Medulla oblongata (tissue), 1 donor: ENCODE results near the gene HIPK3.
"Not testable (repeated sequence)": the region's sequence is repeated elsewhere in the genome, so short reads cannot be mapped to it uniquely, and the experiment has no call there.

ENCODE experiments used
- DNase-seq: peaks from one replicate; pipeline ENCODE4 v3.0.0-alpha.2; 2015; ENCODE audit errors: extremely low spot score

Gene HIPK3

GRCh38 chr11:33303541-33303940 is 46.4 kb downstream of the HIPK3 start:
- DNase-seq: no peak

DNA sequence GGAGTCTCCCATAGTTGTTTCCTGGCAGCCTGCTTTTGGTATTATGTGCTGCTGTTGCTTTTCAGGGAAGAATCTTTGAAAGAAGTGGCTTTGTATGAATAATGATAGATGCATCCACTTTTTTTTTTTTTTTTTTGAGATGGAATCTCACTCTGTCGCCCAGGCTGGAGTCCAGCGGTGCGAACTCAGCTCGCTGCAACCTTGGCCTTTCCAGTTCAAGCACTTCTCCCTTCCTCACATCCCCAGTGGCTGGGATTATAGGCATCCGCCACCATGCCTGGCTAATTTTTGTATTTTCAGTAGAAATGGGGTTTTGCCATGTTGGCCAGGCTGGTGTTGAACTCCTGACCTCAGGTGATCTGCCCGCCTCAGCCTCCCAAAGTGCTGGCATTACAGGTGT is 49.6 kb downstream of the HIPK3 start:
- DNase-seq: not testable (repeated sequence)

- DNase-seq: no peak
Observed at GRCh38 chr11:33307984-33308383, 50.8 kb downstream of the HIPK3 start.

GRCh38 chr11:33309118-33309517 is 51.9 kb downstream of the HIPK3 start:
- no peak for DNase-seq

DNA sequence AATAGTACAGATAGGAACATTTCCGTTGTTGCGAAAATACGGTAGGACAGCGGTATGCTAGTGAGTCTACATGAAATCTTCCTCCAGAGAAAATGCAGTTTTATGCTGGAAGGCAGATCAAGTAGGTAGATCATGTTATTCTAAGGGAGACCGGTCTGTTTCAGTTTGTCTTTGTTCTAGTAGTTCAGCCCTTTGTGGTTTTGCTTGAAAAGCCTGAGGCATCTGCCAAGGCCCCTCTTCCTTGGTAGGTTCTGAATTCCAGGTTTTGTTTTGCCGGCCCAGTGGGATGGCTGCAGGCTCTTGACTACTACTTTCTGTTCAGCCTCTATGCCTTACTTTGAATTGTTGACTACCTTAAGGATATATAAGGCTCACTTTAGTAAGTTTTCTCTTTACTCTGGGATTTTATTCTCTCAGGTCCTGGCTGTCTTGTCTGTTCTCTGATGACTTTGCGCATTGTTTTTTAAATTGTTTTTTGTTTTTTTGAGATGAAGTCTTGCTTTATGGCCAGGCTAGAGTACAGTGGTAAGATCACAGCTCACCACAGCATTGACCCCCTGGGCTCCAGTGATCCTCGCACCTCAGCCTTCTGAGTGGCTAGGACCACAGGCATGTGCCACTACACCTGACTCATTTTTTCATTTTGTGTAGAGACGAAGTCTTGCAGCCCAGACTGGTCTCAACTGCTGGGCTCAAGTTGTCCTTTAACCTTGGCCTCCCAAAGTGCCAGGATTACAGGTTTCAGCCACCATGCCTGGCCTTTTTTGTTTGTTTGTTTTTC is 53.7 kb downstream of the HIPK3 start:
- peak; percentile 21 for DNase-seq

GRCh38 chr11:33311680-33312079 is 54.5 kb downstream of the HIPK3 start:
- DNase-seq: no peak

DNA sequence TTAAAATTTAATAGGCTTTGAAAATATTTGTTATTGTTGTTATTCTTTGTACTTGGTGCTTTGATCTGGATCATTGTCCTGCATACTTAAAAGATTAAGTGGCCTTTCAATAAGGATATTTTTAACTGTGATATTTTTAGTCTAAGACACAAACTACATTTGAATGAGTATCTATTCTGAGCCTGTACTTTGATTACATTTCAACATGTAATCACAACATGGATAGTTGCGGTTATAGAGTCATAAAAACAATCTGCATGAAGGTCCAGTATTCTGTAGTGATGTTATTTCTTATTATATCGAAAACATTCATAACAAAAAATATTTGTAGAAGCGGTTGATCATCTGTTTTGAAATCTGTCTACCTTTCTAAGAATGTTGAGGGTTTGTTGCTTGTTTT is 58.6 kb downstream of the HIPK3 start:
- DNase-seq: no peak

- DNase-seq: no peak
Observed at GRCh38 chr11:33317662-33318061, 60.5 kb downstream of the HIPK3 start.

DNA sequence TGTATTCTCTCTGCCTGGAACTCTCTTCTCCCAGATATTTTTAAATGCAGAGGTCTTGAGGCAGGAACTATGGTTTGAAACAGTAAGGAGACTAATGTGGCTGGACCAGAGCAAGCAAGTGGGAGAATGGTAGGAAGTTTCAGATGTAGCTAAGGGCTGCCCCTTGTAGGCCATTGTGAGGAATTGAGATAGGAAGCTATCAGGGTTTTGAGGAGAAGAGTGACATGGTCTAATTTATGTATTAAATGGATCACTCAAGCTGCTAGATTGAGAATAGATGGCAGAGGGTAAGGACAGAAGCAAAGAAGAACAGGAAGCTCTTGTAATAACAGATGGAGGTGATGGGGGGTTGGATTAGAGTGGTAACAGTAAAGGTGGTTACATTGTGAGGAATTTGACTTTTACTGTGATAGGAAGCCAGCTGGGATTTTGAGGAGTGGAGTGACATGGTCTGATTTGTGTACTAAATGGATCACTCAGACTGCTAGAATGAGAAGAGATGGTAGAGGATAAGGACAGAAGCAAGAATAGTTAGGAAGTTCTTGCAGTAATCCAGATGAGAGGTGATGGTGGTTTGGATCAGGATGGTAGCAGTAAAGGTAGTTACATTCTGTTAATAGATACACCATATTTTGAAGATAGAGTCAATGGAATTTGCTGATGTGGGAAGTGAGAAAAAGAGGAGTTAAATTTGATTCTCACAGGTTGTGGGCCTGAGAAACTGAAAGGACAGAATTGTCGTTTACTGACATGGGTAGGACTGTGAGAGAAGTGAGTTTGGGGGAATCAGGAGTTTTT is 63.0 kb downstream of the HIPK3 start:
- DNase-seq: no peak

GRCh38 chr11:33320814-33321330 is 63.7 kb downstream of the HIPK3 start:
- no peak for DNase-seq

DNA sequence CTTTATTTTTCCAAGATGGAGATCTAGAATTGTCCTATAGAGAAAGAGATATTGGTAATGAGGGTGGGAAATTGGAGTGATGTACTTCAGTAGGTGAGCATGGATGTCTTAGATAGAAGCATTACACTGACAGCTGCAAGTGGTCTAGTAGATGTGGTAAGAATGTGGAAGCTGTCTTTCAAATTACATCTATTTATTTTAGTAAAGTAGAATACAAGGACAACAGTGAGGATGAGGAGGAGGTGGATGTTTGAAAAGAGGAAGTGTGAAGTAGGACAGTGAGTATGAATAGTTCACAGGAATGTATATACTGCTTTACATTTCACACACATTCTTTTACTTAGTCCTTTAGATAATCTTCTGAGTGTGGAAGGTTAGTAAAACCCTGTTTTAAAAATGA is 64.2 kb downstream of the HIPK3 start:
- no peak for DNase-seq

DNA sequence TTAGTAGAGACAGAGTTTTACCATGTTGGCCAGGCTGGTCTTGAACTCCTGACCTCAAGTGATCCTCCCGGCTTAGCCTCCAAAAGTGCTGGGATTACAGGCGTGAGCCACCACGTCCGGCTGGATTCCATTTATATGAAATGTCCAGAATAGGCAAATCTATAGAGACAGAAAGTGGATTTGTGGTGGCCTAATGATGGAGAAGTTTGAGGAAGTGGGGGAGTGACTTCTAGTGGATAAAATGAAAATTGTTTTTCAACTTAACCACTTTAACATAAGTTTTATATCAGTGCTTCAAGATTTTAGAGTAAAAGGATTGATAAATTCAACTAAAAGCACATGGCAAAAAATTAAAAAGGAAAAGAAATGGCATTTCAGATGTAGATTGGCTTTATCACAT is 66.2 kb downstream of the HIPK3 start:
- no peak for DNase-seq

GRCh38 chr11:33324302-33324985 is 67.3 kb downstream of the HIPK3 start:
- no peak for DNase-seq

- no peak for DNase-seq
Observed at GRCh38 chr11:33325451-33325850, 68.3 kb downstream of the HIPK3 start.

DNA sequence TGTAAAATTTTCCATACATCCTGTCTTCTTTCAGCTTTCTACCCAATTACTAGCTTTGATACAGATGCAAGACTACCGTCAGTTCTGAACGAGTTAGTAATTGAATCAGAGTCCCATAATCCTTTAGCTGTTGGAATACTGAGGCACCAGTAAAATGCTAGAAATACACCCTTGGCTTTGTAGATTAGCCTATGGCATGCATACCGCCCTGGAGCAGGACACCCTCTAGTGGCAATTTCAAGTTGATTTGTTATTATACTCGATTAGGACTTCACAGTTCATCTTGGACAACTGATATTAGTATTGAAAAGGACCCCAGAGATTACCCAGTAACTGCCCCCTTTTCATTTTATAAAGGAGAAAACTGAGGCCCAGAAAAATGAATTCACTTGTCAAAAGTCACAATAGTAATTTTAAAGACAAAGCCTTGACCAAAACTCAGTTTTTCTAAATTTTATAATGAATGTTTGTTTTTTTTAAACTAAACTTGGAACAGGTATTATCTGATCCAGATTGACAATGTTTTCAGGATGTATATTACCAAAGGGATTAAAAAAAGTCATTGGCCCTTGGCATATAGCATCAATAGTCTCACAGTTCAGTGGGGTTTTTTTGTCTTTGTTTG is 72.6 kb downstream of the HIPK3 start:
- DNase-seq: peak; percentile 74

GRCh38 chr11:33333816-33334215 is 76.6 kb downstream of the HIPK3 start:
- DNase-seq: no peak

- no peak for DNase-seq
Observed at GRCh38 chr11:33334627-33335026, 77.4 kb downstream of the HIPK3 start.

DNA sequence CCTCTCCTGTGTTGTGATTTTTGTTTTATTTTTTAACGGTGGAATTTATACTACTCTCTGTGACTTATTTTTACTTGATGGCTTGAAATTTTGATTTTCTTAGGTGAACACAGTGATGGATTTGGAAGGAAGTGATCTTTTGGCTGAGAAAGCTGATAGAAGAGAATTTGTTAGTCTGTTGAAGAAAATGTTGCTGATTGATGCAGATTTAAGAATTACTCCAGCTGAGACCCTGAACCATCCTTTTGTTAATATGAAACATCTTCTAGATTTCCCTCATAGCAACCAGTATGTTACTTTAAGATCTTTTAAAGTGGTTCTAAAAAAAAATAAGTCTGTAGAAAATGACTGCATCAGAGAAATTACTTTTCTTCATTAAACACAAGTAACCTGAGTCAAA is 82.1 kb downstream of the HIPK3 start:
- no peak for DNase-seq

DNA sequence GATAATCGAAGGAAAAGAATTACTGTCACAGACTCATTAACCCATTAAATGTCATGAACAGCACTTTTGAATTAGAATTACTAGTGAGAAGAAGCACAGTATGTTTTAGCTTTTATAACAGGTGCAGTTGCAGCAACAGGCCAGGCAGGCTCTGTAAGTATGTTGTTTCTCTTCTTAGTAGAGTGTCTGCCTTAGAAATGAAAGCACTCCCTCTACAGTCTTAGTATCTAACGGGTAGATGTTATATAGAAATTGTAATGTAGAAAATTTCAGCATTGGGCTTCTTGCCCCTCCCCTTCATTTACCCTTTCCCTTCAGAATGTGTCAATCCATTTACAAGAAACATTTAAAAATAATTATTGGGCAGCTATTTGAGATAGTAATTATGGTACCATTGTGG is 87.4 kb downstream of the HIPK3 start:
- no peak for DNase-seq

- DNase-seq: no peak
Observed at GRCh38 chr11:33347490-33348125, 90.4 kb downstream of the HIPK3 start.

DNA sequence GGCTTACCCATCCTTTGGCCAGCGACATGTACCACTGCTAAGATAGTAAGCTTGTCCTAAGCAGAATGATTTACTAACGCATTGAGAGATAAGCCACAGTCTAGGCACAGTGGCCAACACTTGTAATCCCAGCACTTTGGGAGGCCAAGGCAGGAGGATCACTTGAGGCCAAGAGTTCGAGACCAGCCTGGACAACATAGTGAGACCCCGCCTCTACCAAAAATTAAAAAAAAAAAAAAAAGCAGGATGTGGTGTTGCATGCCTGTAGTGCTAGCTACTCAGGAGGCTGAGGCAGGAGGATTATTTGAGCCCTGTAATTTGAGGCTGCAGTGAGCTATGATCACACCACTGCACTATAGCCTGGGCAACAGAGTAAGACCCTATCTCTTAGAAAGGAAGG is 93.1 kb downstream of the HIPK3 start:
- DNase-seq: no peak
